HCT116 (cell line): ENCODE measurements around the gene ZSCAN2.
A peak's percentile ranks its signal among the peaks of the same experiment; 100 is the strongest.

Experiments used
- CTCF ChIP-seq, 3 experiments: fragments of 200-600 bp in 1 of 3; sonication (generic) in 1 of 3; IDR thresholded peaks in 2 of 3; conservative IDR thresholded peaks in 1 of 3; 2 replicates each; pipeline ENCODE4 v1.5.1; 2012 to 2017; ENCODE audit warnings: low read depth in 2 of 3, low read length in 2 of 3, antibody characterized with exemption in 1 of 3, borderline replicate concordance in 1 of 3, control low read depth in 1 of 3, mild to moderate bottlenecking in 1 of 3, mixed read lengths in 1 of 3, mixed run types in 1 of 3, moderate library complexity in 1 of 3; ENCODE audit not compliant: insufficient read depth in 1 of 3
- EZH2 ChIP-seq: fragments of 200-600 bp; sonication (generic); IDR thresholded peaks from 2 replicates; pipeline ENCODE4 v1.6.1; 2017; ENCODE audit warnings: antibody characterized with exemption, mixed run types
- POLR2A ChIP-seq: IDR thresholded peaks from 2 replicates; pipeline ENCODE4 v1.7.0; 2011; ENCODE audit warnings: borderline replicate concordance; ENCODE audit not compliant: insufficient read depth, insufficient read length; ENCODE audit errors: extremely low read depth
- REST ChIP-seq: IDR thresholded peaks from 2 replicates; pipeline ENCODE4 v1.6.1; 2012; ENCODE audit warnings: low read depth
- ZNF274 ChIP-seq: fragments of 200-500 bp; sonication (Bioruptor generic); IDR thresholded peaks from 2 replicates; pipeline ENCODE4 v1.6.1; 2014; ENCODE audit warnings: mild to moderate bottlenecking, low read depth, low read length, inconsistent platforms
- TF ChIP-seq, protein P1 (sequence below): IDR thresholded peaks from 2 replicates; pipeline ENCODE4 v1.6.1; 2012

DNA sequence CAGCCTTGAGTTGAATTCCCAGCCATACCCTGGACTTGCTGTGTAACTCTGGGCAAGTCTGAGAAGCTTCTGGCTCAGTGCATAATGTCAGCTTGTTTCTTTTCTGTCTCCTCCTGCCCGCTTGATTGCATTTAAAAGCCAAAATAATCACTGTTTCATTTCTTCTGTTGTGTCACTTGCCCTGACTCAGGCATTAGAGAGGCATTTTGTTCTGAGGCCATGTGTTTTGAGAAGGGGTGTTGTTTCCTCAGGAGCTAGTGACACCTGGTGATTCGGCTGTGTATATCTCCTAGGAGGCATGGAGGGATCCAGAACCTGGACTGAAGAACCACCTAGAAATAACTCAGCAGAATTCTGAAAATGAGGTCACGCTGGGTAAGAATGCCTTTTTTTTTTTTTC, 37.3 kb downstream of the ZSCAN2 start:
- TF ChIP-seq POLR2A, result no peak
- no peak for TF ChIP-seq EZH2
- peak in 2 of 3 experiments; percentile 24 to 26; a peak in 4 of 6 replicates for TF ChIP-seq CTCF (IDR thresholded peaks at IDR 0.05 in 2 of 3, conservative IDR thresholded peaks at IDR 0.05 in 1 of 3; ENCODE audit: borderline replicate concordance in 1 of 3, insufficient read depth in 1 of 3, low read depth in 2 of 3, low read length in 2 of 3)
- TF ChIP-seq ZNF274, result no peak
- TF ChIP-seq REST, result no peak
- TF ChIP-seq, protein P1, sequence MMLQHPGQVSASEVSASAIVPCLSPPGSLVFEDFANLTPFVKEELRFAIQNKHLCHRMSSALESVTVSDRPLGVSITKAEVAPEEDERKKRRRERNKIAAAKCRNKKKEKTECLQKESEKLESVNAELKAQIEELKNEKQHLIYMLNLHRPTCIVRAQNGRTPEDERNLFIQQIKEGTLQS, result no peak
